Measurements from ENCODE around the gene HOXA3. TPM values are rescaled to one million over a fixed set of nuclear protein-coding genes. Genes with fewer than 3 reads are reported as not detected.

HOXA3 gene
- total RNA-seq, 1 experiment from 2014 or later, result not detected

DNA sequence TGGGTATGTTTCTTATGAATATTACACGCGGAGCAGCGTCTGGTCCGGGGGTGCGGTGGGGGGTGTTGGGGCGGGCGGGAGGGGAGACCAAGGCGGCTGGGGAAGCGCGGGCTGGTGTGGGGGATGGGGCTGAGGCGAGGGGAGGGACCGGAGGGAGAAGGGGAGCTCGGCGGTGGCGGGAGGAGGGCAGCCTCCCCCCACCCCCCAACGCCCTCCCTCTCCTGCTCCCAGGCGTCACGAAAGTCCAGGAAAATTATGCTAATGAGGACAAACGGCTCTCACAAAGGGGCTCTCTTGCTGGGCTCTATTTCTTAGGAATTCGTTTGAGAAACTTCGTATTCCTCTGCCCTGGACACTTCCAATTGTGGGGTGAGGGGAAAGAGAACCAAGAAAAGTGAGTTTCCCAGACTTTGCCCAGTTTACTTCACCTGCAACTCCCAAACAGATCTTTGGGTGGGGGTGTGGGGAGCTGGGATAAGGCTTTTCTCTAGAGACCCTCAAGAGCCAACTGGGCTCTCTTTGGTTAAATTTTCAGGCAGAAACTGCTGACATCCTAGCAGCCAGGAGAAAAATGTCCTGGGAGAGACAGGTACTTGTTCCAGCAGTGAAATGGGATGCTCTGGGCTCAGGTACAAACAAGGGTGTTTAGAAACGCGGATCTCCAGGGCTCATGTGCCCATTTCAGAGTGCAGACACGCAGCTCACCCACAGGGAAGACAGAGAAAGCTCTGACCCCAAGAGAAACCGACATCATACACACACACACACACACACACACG is 38.2 kb downstream of the HOXA3 start:
- no peaks in the 10 kb centered on the region for H3K9me3 ChIP-seq (ENCODE audit: control insufficient read depth, low read depth, low read length)
- Mint-ChIP-seq H3K27ac (no peak overlapping the region; a peak in 1 of 7 replicates), H3K4me3 (peak overlapping the region in 1 of 2 experiments; percentile 68; a peak in 3 of 5 replicates), H3K36me3 (ENCODE audit: insufficient read depth in 1 of 3, low read depth in 3 of 3) (peaks cover 0 to 2% (median 0%) of the 10 kb centered on the region in 3 experiments; a peak in 2 of 7 replicates), H3K9me3 (peaks cover 0 to 1% of the 10 kb centered on the region in 2 experiments; a peak in 3 of 5 replicates), H3K4me1 (peaks cover 8 to 19% of the 10 kb centered on the region in 2 experiments; a peak in 3 of 4 replicates), H3K27me3 (ENCODE audit: low read depth) (peaks cover 98% of the 10 kb centered on the region)
- H3K4ac ChIP-seq (ENCODE audit: low read depth, low read length), result no peak overlapping the region
- peaks cover 2% of the 10 kb centered on the region for H4K20me1 ChIP-seq (ENCODE audit: control insufficient read depth, insufficient read depth, insufficient read length)
- no peak overlapping the region for H2BK120ac ChIP-seq (ENCODE audit: low read depth, low read length, poor library complexity, severe bottlenecking)
- no peak overlapping the region for H4K91ac ChIP-seq (ENCODE audit: insufficient read length, low read depth, low read length)
- no peak overlapping the region for H3K56ac ChIP-seq (ENCODE audit: insufficient read length, low read depth, low read length)
- H3K9ac ChIP-seq (ENCODE audit: extremely low read depth, insufficient read length, low read length), result no peak overlapping the region
- H3K79me2 ChIP-seq (ENCODE audit: insufficient read depth, low read length), result no peaks in the 10 kb centered on the region
- no peaks in the 10 kb centered on the region for H3K4me1 ChIP-seq (ENCODE audit: insufficient read depth, low read length)
- no peak overlapping the region for H2BK5ac ChIP-seq (ENCODE audit: insufficient read length, low read length)
- H2AK5ac ChIP-seq (ENCODE audit: insufficient read length, low read length), result no peak overlapping the region
- TF ChIP-seq, protein P1, sequence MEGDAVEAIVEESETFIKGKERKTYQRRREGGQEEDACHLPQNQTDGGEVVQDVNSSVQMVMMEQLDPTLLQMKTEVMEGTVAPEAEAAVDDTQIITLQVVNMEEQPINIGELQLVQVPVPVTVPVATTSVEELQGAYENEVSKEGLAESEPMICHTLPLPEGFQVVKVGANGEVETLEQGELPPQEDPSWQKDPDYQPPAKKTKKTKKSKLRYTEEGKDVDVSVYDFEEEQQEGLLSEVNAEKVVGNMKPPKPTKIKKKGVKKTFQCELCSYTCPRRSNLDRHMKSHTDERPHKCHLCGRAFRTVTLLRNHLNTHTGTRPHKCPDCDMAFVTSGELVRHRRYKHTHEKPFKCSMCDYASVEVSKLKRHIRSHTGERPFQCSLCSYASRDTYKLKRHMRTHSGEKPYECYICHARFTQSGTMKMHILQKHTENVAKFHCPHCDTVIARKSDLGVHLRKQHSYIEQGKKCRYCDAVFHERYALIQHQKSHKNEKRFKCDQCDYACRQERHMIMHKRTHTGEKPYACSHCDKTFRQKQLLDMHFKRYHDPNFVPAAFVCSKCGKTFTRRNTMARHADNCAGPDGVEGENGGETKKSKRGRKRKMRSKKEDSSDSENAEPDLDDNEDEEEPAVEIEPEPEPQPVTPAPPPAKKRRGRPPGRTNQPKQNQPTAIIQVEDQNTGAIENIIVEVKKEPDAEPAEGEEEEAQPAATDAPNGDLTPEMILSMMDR (conservative IDR thresholded peaks at IDR 0.05), result no peak
- H2BK15ac ChIP-seq (ENCODE audit: low read depth, low read length), result no peak overlapping the region
- H3K4me2 ChIP-seq (ENCODE audit: insufficient read depth, insufficient read length, low read length), result no peak overlapping the region
- WGBS (ENCODE audit: extremely low coverage, insufficient read length, low lambda C conversion rate), result no CpG with 5 or more reads among the region's 26 CpGs
- H4K5ac ChIP-seq (ENCODE audit: insufficient read length, low read depth, low read length), result no peak overlapping the region
- H3K14ac ChIP-seq (ENCODE audit: insufficient read depth, low read length), result no peak overlapping the region
- no peak overlapping the region for H2AFZ ChIP-seq (ENCODE audit: low read length)
- H3K23ac ChIP-seq (ENCODE audit: insufficient read length, low read depth, low read length), result no peak overlapping the region
- H3K79me1 ChIP-seq (ENCODE audit: insufficient read depth, low read depth, low read length, poor library complexity, severe bottlenecking), result no peaks in the 10 kb centered on the region
- no peak overlapping the region for H3T11ph ChIP-seq (ENCODE audit: low read length)
- no peak for DNase-seq
- H3K27ac ChIP-seq (ENCODE audit: insufficient read length, low read depth, low read length), result no peak overlapping the region
- peaks cover 96% of the 10 kb centered on the region for H3K27me3 ChIP-seq (ENCODE audit: insufficient read depth, low read length)
- peaks cover 3% of the 10 kb centered on the region for H3K23me2 ChIP-seq (ENCODE audit: insufficient read length, low read depth, low read length, poor library complexity, severe bottlenecking)
- H4K8ac ChIP-seq (replicated peaks; ENCODE audit: insufficient read length, low read depth, low read length), result no peak overlapping the region
- no peak overlapping the region for H3K18ac ChIP-seq (ENCODE audit: insufficient read length, low read depth, low read length)
- no peak overlapping the region for H2BK20ac ChIP-seq (ENCODE audit: low read depth, low read length, poor library complexity, severe bottlenecking)
- no peak overlapping the region for H2BK12ac ChIP-seq (ENCODE audit: insufficient read length, low read depth, low read length)

All from H9 (cell line).